Non-pigmented ciliary epithelial cell (primary cell): Measurements from ENCODE around the gene CALR3.
"Not testable (repeated sequence)": the region's sequence is repeated elsewhere in the genome, so short reads cannot be mapped to it uniquely, and the experiment has no call there.

Source experiments
- DNase-seq: peaks from one replicate; pipeline ENCODE4 v3.0.0-alpha.2; 2010; ENCODE audit warnings: low read depth

Gene CALR3

GRCh38 chr19:16524991-16525734, 29.2 kb upstream of the CALR3 start:
- no peak for DNase-seq

GRCh38 chr19:16522559-16523377, 26.8 kb upstream of the CALR3 start:
- no peak for DNase-seq

DNA sequence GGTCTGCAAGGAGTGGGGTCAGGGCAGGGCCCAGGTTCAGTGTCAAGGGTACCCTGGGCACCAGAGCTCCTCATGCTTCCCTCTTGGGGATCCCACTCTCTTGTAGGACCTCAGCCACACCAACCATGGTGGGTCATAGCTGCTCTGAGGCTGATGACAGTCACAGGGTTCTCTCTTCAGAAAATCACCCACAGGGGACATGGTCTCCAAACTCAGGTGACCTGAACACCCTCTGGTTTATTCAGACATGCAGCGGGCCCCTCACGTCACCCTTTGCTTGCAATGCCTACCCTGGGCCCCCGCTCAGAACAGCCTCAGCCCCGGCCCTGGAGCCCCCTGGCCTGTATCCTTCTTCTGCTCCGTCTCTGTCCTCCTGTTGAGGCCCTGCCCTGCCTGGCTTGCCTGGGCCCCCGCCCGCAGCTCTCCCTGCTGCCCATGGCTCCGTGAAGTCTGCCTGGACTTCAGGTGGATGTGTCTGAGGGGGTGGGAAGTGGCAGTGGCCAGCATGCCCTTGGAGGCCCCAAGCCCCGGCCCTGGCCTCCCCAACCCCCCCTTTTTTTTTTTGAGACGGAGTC, 25.8 kb upstream of the CALR3 start:
- DNase-seq, result no peak

- DNase-seq, result no peak
Observed at GRCh38 chr19:16520986-16521624, 25.1 kb upstream of the CALR3 start.

- DNase-seq, result no peak
Observed at GRCh38 chr19:16520074-16520973, 24.4 kb upstream of the CALR3 start.

- no peak for DNase-seq
Observed at GRCh38 chr19:16519230-16519687, 23.3 kb upstream of the CALR3 start.

DNA sequence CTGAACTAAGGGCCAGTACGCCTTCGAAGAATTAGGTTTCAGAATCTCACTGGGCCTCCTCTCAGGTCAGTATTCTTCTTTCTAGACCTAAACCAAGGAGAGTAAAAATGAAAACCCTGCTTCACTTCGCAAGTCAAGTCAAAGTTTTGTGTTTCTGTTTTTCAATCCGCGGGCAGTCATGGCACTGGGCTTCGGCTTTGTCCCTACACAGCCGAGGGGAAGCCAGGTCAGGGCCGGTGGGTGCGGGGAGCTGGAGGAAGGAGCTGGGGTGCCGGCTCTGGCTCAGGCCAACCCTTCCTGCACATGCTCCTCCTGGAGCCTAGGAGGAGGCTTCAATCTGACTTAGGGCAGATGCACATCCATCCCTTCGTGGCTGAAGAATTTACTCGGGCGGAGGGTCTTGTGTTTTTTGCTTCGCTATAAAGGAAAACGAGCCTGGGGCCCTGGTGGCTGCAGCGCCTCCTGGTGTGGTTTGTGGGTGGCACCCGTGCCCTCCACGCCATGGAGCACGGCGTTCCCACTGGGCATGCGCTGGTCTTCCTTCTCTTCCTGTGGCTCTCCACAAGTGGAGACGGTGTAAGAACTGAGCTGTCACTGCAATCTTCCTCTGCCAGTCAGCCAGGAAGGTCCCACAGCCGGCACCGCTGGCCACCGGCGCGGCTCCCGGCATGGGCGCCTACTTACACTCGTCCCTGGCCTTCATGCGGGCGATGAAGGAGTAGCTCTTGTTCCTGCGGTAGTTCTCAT, 22.7 kb upstream of the CALR3 start:
- no peak for DNase-seq

DNA sequence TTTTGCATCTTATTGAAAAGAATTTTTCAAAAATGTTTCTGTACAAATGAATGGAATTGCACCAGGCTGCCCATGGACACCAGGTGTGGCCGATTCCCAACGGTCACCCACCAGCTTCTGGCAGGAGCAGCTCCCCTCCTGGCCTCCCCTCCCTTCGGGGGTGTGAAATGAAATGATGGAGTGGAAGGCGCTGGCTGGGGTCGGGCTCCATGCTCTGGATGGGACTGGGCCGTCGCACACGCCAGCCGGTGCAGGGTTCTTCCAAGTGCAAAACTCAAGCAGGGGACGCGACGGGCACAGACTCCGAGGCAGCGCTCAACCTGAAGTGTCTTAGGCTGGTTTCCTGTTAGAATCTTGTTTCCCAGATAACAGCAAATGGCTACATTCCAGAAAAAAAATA, 22.1 kb upstream of the CALR3 start:
- DNase-seq, result no peak

DNA sequence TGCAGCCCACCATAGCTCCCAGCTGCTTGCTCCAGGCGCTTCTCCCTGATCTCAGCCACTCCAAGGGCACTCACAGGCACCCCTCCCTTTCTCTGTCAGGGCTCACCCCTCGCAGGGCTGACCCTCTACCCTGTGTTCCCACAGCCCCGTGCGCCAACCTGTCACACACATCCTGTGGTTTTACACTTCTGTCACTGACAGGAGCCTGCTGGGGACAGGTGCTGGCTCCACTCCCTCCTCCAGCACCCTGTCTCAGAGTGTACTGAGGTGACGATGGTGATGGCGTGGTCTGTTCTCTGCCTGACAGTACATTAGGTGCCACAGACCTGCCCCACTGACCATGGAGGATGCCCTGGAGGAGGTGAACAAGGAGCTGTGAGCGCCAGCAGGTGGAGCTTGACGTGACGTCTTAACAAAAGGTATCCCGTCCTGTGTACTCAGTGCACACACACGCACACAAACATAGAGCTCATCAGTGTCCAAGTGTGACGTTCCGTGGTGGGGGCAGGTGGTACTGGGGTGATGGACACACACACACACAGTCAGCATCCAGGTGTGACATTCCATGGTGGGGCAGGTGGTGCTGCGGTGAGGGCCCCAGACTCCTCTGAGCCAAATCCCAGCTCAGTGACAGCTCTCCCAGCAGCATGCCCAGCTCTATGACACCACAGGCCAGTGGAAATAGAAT, 21.1 kb upstream of the CALR3 start:
- no peak for DNase-seq

- no peak for DNase-seq
Observed at GRCh38 chr19:16516381-16516780, 20.4 kb upstream of the CALR3 start.

DNA sequence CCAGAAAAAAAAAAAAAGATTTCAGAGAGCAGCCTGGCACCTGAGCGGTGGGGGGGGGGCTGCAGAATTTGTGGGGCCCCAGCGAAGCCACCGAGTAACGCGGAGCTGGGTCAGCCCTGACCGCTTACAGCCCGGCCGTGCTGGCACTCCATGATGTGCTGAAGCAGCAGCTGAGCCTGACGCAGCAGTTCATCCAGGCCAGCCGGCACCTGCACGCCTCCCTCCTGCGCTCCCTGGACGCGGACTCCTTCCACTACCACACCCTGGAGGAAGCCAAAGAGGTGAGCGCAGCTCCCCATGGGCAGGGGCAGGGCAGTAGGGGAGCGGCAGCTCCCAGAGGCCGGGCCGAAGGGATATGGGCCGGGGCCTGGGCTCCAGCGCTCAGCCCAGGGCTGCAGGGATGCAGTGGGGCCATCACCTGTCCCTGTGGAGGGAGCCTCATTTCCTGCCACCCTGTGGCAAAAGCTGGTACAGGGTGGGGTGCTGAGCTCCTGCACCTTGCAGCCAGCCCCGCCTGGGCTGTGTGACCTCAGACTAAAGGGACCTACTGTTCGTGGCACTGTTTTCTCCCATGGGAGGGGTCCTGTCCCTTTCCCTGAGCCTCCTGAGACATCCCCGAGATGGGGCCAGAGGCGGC, 18.5 kb upstream of the CALR3 start:
- no peak for DNase-seq

DNA sequence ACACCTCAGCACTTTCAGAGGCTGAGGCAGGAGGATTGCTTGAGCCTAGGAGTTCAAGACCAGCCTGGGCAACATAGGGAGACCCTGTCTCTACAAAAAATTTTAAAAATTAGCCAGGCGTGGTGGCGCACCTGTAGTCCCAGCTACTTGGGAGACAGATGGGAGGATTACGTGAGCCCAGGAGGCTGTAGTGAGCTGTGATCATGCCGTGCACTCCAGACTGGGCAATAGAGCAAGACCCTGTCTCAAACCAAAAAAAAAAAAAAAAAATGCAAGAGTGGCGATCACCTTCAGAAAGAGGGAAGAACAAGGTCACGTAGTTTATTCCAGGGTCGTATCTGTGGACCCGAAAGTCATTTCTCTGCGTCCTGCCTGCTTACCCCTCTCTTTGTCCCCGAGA, 16.6 kb upstream of the CALR3 start:
- not testable (repeated sequence) for DNase-seq

DNA sequence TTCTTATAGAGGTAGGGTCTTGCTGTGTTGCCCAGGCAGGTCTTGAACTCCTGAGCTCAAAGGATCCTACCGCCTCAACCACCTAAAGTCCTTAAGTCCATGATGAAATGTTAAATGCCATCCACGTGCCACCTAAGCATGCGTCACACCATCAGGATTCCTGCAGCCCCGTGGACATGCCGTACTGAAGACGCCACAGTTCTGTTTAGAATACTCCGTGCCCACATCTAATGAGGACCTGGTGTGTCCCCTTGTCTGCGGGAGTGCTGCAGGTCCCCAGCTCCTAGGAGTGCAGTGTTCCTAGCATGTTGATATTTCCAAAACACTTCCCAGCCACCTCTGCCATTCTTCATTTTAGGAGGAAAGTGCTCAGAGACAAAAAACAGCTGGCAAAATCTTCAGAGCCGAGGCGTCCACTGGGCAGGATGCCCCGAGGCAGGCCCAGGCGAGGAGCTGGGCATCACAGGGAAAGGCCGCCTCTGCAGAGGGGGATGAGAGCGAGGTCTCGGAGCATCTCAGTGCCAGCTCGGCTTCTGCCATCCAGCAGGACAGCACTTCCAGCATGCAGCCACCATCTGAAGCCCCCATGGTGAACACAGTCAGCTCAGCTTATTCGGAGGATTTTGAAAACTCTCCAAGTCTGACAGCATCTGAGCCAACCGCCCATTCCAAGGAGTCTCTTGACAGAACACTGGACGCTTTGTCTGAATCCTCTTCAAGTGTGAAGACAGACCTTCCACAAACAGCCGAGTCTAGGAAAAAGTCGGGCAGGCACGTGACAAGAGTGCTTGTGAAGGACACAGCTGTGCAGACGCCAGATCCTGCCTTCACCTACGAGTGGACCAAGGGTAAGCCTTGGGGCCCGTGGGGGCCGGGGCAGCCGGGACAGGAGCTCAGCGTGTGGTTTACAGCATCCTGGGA, 13.4 kb upstream of the CALR3 start:
- DNase-seq, result no peak

GRCh38 chr19:16508546-16508945, 12.6 kb upstream of the CALR3 start:
- no peak for DNase-seq

DNA sequence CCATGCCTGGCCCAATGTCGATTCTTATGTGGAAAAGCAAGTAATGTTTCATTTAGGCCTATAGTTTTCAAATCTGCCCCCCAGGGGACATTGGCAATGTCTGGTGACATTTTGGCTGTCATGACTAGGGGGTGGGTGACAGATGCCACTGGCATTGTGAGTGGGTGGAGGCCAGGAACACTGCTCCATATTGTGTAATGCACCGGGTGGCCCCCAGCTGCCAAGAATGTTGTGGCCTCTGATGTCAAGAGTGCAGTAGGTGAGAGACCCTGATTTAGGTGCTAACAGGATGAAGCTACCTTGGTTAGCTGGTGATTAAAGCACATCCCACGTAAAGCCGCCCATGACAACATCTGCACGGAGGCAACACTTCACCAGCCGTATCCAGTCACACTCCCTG, 11.0 kb upstream of the CALR3 start:
- no peak for DNase-seq

DNA sequence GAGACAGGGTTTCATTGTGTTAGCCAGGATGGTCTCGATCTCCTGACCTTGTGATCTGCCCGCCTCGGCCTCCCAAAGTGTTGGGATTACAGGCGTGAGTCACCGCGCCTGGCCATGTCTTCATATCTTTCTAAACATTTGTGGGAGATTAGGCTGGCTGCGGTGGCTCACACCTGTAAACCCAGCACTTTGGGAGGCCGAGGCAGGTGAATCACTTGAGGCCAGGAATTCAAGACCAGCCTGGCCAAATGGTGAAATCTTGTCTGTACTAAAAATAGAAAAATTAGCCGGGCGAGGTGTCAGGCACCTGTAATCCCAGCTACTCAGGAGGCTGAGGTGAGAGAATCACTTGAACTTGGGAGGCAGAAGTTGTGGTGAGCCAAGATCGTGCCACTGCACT, 10.2 kb upstream of the CALR3 start:
- DNase-seq, result not testable (repeated sequence)

DNA sequence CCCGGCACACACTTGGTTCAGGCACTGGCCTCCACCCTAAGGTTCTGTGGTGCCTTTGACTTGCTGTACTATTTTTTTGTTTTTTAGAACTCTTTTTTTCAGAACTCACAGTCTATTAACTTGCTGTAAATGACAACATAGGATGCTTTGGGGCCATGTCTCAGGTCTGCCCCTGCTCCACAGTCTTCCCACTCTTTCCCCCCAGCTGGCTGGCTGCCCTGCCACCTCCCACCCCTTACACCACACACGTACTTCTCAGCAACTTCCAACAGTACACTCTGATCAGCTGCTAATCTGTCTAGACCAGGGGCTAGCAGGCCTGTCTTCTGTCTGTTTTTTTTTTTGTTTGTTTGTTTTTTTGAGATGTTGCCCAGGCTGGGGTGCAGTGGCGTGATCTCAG, 8.3 kb upstream of the CALR3 start:
- no peak for DNase-seq

DNA sequence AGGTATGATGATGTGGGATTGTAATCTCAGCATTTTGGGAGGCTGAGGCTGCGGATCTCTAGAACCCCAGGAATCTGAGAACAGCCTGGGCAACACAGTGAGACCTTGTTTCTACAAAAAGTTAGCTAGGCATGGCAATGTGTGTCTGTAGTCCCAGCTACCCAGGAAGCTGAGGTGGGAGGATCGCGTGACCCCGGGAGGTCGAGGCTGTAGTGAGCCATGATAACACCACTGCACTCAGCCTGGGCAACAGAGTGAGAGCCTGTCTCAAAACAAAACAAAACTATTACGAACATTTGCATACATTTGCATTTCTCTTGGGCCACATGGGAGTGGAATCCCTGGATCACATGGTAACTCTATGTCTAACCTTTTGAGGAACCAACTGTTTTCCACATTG, 1.9 kb upstream of the CALR3 start:
- DNase-seq, result no peak

GRCh38 chr19:16497042-16497441, 1.1 kb upstream of the CALR3 start:
- DNase-seq, result no peak
